ENCODE measurements around the gene MCF2L.

Gene MCF2L

DNA sequence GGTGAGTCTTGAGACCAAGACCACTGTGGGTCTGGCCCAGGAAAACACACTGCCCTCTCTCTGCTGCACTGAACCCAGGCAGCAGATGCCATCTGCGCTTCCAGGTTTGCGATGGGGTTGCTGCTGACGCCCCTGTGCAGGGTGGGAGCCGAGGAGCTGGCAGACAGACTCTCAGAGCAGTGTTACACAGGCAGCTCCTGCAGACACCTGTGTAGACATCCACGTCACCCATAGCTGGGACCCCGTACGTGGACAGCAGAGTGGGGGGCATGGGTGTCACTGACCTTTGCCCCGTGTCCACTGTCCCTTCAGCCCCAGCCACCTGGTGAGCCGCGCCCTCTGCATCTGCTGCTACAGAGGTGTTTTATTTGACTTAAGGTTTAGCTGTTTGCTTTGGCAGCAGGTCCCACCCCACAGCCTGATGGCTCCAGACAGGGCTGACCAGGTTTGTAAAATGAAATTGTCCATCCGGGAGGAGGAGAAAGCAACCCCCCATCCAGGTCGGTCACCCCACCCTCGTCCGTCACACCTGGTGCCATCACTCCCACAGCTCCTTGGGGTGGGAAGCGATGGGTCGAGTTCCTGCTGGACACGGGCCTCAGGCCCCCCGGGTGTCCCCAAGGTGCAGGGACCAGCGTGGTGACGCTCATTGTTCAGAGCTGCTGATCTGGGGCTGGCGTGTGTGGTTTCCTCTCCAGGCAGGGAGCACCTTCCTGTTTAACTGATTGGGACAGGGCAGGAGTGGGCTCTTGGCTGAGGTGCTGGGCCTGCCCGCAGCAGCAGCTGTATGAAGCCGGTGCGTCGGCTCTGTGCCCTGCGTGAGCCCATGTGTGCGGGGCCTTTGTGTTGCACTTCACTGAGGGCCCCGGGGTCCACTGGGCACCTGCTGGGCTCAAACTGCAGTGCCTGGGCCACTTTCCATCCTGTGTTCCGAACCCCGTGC is 28.4 kb downstream of the MCF2L start:
- Histone ChIP-seq H3K9ac (ENCODE audit: low read length) (no peak overlapping the region), H3K9me3 (ENCODE audit: control insufficient read depth, low read depth, low read length) (no peaks in the 10 kb centered on the region), H3K27ac (ENCODE audit: low read length) (no peak overlapping the region), H3K4me3 (ENCODE audit: low read length) (no peak overlapping the region), H3K4me1 (ENCODE audit: control insufficient read depth, low read depth, low read length) (no peaks in the 10 kb centered on the region), H3K36me3 (ENCODE audit: control insufficient read depth, low read depth, low read length) (no peaks in the 10 kb centered on the region), H3K27me3 (ENCODE audit: control insufficient read depth, insufficient read depth, low read length) (no peaks in the 10 kb centered on the region)

DNA sequence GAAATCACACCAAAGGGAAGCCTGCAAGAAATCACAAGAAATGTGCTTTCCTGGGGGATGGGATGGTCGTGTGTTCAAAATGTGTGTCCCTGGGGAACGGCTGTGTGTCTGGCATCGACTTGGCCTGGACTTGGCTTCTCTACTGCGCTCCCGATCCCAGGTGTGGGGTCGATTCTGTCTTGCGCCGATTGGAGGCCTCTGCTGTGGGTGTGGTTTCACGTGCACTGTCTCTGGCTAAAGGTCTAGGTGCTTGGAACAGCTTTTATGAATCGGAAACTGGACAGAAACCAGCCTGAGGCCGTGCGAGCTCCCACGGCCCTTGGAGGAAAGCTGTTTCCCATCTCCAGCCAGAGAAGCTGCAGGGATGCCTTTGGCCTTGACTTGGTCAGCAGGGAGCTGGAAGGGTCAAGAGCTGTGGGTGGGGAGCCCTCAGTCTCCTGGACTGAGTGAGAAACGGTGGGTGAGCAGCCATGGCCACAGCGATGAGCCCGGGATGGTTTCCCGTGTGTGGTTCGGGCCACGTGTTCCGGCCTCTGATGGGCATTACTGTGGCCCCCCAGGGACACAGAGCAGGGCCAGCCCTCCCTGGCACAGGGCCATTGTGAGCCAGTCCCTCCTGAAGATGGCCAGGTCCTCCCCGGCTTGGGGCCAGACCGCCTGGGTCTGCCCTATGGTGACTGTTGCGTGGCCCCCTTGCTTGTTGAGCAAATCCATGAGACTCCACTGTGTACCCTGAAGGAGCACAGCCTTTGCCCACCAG is 29.7 kb downstream of the MCF2L start:
- no peaks in the 10 kb centered on the region for H3K4me1 ChIP-seq (ENCODE audit: control insufficient read depth, low read depth, low read length)

DNA sequence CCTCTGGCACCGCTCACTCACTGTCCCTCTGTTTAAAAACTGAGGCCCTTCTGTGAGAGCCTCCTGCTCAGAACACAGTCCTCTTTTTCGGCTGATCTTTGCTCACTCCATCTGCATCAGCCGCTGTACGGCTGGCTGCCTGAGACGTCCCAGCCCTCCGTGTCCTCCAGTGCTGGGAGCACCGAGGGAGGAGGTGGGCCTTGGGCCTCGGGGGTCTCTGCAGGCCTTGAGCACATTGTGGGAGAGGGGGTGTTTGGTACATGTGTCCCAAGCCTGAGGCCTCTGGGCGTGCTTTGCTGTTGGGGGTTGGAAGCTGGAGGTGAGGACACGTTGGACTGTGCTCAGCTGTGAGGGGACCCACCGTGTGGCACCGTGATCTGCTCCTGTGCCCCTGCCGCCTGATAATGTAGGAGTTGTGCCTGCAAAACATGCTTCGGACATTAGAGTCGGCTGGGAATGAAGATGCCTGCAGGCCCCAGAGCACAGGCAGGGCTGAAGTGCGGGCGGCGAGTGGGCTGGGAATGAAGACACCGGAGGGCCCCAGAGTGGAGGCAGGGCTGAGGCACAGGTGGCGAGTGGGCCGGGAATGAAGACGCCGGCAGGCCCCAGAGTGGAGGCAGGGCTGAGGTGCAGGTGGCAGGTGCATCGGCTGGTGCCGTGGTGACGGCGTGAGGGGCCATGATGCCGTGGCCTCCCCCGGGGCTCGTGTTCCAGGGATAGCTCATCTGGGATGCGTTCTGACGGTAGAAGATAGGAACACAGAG is 30.6 kb downstream of the MCF2L start:
- H3K4me1 ChIP-seq (ENCODE audit: control insufficient read depth, low read depth, low read length), result no peaks in the 10 kb centered on the region
- no peaks in the 10 kb centered on the region for H3K27me3 ChIP-seq (ENCODE audit: control insufficient read depth, insufficient read depth, low read length)
- H3K9me3 ChIP-seq (ENCODE audit: control insufficient read depth, low read depth, low read length), result no peaks in the 10 kb centered on the region
- no peak overlapping the region for H3K9ac ChIP-seq (ENCODE audit: low read length)
- no peak overlapping the region for H3K4me3 ChIP-seq (ENCODE audit: low read length)
- H3K36me3 ChIP-seq (ENCODE audit: control insufficient read depth, low read depth, low read length), result no peaks in the 10 kb centered on the region
- H3K27ac ChIP-seq (ENCODE audit: low read length), result no peak overlapping the region

More for the DNA sequence above, 29.7 kb downstream of the MCF2L start:
- no peaks in the 10 kb centered on the region for H3K9me3 ChIP-seq (ENCODE audit: control insufficient read depth, low read depth, low read length)
- no peak overlapping the region for H3K27ac ChIP-seq (ENCODE audit: low read length)
- H3K9ac ChIP-seq (ENCODE audit: low read length), result no peak overlapping the region
- H3K4me3 ChIP-seq (ENCODE audit: low read length), result no peak overlapping the region
- H3K36me3 ChIP-seq (ENCODE audit: control insufficient read depth, low read depth, low read length), result no peaks in the 10 kb centered on the region
- no peaks in the 10 kb centered on the region for H3K27me3 ChIP-seq (ENCODE audit: control insufficient read depth, insufficient read depth, low read length)

DNA sequence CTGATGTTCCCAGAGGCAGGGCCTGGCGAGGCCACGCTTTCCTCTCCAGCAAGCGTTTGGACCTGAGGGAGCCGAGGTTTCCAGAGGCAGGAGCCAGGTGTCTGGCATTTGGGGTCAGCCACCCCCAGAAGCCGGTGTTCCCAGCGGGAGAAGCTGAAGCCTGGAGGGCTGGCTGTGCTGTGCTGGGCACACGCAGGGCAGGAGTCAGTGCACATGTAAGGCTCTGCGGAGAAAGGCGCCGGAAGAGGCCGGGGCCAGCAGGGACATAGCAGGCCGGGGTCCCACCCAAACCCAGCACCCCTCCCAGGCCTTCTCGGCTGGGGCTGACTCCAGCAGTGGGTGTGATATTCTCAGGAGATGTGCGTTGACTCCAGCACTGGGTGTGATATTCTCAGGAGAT is 31.6 kb downstream of the MCF2L start:
- H3K9me3 ChIP-seq (ENCODE audit: control insufficient read depth, low read depth, low read length), result no peaks in the 10 kb centered on the region
- no peak overlapping the region for H3K4me3 ChIP-seq (ENCODE audit: low read length)
- no peaks in the 10 kb centered on the region for H3K4me1 ChIP-seq (ENCODE audit: control insufficient read depth, low read depth, low read length)
- no peaks in the 10 kb centered on the region for H3K36me3 ChIP-seq (ENCODE audit: control insufficient read depth, low read depth, low read length)
- no peak overlapping the region for H3K9ac ChIP-seq (ENCODE audit: low read length)
- H3K27me3 ChIP-seq (ENCODE audit: control insufficient read depth, insufficient read depth, low read length), result no peaks in the 10 kb centered on the region
- no peak overlapping the region for H3K27ac ChIP-seq (ENCODE audit: low read length)

DNA sequence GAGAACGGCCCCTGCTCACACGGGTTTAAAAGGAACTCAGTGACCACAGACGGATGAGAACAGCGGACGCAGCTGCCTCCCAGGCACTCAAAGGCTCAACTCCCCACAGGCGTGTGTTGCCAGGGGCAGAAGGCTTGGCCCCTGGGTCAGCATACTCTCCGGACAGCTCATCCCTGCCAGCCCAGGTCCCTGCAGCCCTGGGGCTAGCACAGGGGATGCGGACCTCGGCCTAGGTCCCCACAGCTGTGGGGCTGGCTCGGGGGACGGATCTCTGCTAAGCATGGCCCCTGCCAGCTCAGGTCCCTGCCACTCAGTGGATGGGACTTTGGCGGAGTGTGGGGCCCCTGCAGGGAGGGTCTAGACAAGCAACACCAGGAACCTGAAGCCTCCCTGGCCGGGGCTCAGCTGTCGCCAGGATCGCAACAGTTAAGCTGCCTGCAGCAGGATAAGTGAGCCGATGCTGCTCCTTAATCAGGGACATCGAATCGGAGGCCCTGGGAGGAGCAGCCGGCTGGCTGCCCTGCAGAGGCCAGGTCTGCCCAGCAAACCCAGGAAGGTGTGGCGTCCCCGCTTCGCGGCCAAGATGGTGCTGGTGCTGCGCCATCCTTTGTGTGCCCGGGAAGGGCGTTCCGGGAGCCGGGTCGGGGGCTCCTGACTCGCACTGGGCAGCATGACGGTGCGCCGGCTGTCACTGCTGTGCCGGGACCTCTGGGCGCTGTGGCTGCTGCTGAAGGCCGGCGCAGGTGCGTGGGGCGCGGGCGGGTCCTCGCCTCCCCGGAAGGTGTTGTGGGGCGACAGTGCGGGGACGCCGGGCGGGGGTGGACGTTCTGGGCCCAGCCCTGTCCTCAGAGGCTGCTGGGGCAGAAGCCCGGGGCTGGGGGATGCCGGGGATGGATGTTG is 32.5 kb downstream of the MCF2L start:
- H3K4me1 ChIP-seq (ENCODE audit: control insufficient read depth, low read depth, low read length), result no peaks in the 10 kb centered on the region
- H3K9ac ChIP-seq (ENCODE audit: low read length), result no peak overlapping the region
- no peaks in the 10 kb centered on the region for H3K9me3 ChIP-seq (ENCODE audit: control insufficient read depth, low read depth, low read length)
- no peaks in the 10 kb centered on the region for H3K36me3 ChIP-seq (ENCODE audit: control insufficient read depth, low read depth, low read length)
- no peak overlapping the region for H3K4me3 ChIP-seq (ENCODE audit: low read length)
- H3K27ac ChIP-seq (ENCODE audit: low read length), result no peak overlapping the region
- H3K27me3 ChIP-seq (ENCODE audit: control insufficient read depth, insufficient read depth, low read length), result no peaks in the 10 kb centered on the region

DNA sequence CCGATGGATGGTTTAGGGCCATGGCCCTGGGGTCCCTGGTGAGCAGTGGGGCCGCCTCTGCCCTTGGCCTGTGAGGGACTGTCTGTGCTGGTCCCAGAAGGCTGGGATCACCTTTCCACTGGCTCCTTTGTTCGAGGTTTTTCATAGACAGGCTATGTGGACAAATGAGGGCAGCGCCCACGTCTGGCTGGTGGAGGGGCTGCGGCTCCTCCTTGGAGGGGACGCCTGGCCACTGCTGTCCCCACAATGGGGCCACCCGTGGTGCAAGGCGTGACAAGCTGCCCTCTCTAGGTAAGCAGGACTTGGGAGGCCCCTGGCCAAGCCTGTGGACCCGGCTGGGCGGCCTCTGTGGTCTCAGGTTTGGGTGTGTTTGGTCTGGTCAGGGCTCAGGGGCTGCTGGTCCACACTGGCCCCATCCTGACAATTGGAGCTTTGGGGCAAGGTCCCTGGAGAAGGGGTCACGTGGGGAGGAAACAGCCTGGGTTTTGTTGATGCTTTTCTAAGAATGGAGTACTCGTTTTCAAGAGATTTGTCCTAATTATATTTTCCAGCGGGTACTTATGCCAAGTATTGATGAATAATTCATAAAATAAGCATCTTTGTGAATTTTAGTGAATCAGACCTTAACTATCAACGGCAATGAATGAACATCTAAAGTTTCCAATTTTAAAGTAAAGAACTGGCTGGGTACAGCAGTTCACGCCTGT is 33.3 kb downstream of the MCF2L start:
- H3K27ac ChIP-seq (ENCODE audit: low read length), result no peak overlapping the region
- H3K4me3 ChIP-seq (ENCODE audit: low read length), result no peak overlapping the region
- no peak overlapping the region for H3K9ac ChIP-seq (ENCODE audit: low read length)
- H3K4me1 ChIP-seq (ENCODE audit: control insufficient read depth, low read depth, low read length), result no peaks in the 10 kb centered on the region
- H3K9me3 ChIP-seq (ENCODE audit: control insufficient read depth, low read depth, low read length), result no peaks in the 10 kb centered on the region
- H3K27me3 ChIP-seq (ENCODE audit: control insufficient read depth, insufficient read depth, low read length), result no peaks in the 10 kb centered on the region
- no peaks in the 10 kb centered on the region for H3K36me3 ChIP-seq (ENCODE audit: control insufficient read depth, low read depth, low read length)

DNA sequence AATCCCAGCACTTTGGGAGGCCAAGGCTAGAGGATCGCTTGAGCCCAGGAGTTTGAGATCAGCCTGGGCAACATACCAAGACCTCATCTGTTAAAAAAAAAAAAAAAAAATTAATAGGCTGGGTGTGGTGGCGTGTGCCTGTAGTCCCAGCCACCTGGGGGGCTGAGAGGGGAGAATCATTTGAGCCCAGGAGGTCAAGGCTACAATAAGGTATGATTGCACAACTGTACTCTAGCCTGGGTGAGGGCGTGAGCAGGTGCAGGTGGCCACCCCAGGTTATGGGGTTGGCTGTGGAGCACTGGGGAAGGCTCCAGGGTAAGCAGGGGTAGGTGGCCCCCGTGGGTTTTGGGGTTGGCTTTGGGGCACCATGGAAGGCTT is 33.9 kb downstream of the MCF2L start:
- Histone ChIP-seq H3K4me3 (ENCODE audit: low read length) (no peak overlapping the region), H3K27me3 (ENCODE audit: control insufficient read depth, insufficient read depth, low read length) (no peaks in the 10 kb centered on the region), H3K27ac (ENCODE audit: low read length) (no peak overlapping the region), H3K9me3 (ENCODE audit: control insufficient read depth, low read depth, low read length) (no peaks in the 10 kb centered on the region), H3K36me3 (ENCODE audit: control insufficient read depth, low read depth, low read length) (no peaks in the 10 kb centered on the region), H3K4me1 (ENCODE audit: control insufficient read depth, low read depth, low read length) (no peaks in the 10 kb centered on the region), H3K9ac (ENCODE audit: low read length) (no peak overlapping the region)

DNA sequence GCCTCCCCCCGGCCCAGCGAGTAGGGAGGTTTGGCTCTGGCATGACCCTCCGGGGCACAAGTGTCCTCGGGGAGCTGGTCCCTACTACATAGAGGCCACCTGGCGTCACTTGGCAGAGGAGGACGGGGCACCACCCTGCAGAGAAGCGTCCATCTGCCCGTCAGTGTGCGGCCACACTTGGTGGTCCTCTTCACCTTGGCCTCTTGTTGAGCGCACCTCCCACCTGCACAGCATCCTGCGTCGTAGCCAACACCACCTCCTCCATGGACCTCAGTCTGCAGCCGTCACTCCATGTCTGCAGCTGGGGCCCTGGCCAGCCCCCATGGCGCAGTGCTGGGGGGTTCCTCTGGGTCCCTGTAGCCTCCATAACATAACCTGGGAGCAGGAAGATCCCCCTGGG is 35.1 kb downstream of the MCF2L start:
- no peak overlapping the region for H3K4me3 ChIP-seq (ENCODE audit: low read length)
- no peaks in the 10 kb centered on the region for H3K9me3 ChIP-seq (ENCODE audit: control insufficient read depth, low read depth, low read length)
- no peaks in the 10 kb centered on the region for H3K36me3 ChIP-seq (ENCODE audit: control insufficient read depth, low read depth, low read length)
- no peaks in the 10 kb centered on the region for H3K27me3 ChIP-seq (ENCODE audit: control insufficient read depth, insufficient read depth, low read length)
- no peak overlapping the region for H3K27ac ChIP-seq (ENCODE audit: low read length)
- no peak overlapping the region for H3K9ac ChIP-seq (ENCODE audit: low read length)
- H3K4me1 ChIP-seq (ENCODE audit: control insufficient read depth, low read depth, low read length), result no peaks in the 10 kb centered on the region

DNA sequence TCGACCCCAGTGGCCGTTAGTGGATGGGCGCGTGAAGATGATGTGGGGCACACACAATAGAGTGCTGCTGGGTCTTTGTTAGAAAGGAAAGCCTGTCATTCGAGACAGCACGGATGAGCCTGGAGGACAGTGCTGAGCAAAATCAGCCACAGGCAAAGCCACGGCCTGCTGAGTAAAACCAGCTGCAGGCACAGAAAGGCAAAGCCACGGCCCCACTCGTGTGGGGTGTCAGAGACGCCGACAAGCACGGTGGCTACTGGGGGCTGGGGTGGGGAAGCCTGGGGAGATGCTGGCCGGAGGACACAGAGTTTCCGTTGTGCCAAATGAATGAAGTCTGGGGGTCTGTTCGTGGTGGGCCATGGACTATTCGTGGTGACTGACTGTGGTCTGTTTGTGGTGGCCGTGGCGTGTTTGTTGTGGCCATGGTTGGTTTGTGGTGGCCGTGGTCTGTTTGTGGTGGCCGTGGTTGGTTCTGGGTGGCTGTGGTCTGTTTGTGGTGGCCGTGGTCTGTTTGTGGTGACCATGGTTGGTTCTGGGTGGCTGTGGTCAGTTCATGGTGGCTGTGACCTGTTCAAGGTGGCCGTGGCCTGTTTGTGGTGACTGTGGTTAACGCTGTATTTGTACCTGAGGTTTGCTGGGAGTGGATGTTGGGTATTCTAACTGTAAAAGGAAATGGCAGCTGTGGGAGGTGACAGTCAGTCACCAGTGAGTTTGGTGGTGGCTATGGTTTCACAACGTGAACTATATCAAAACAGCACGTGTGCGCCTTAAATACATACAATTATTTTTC is 36.3 kb downstream of the MCF2L start:
- no peaks in the 10 kb centered on the region for H3K4me1 ChIP-seq (ENCODE audit: control insufficient read depth, low read depth, low read length)
- no peak overlapping the region for H3K27ac ChIP-seq (ENCODE audit: low read length)
- no peaks in the 10 kb centered on the region for H3K36me3 ChIP-seq (ENCODE audit: control insufficient read depth, low read depth, low read length)
- no peak overlapping the region for H3K4me3 ChIP-seq (ENCODE audit: low read length)
- H3K27me3 ChIP-seq (ENCODE audit: control insufficient read depth, insufficient read depth, low read length), result no peaks in the 10 kb centered on the region
- H3K9me3 ChIP-seq (ENCODE audit: control insufficient read depth, low read depth, low read length), result no peaks in the 10 kb centered on the region
- no peak overlapping the region for H3K9ac ChIP-seq (ENCODE audit: low read length)

DNA sequence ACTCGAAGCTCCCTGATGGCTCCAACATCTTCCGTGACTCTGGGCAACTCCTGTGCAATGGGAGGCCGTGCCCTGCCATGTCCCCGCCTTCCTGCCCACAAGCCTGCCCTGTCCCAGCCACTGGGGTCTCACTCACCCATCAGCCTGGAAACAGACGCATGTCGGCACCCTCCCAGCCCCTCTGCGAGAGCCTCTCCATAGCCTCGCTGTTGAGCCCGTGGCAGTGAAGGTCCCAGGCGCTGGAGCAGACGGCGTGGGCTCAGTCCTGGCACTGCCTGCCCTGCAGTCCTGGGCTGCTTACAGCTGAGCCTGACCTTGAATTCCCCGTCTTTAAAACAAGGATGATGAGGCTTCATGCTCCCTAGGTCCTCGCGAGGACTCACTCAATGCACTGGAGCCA is 37.0 kb downstream of the MCF2L start:
- Histone ChIP-seq H3K27me3 (ENCODE audit: control insufficient read depth, insufficient read depth, low read length) (no peaks in the 10 kb centered on the region), H3K4me3 (ENCODE audit: low read length) (no peak overlapping the region)

More for the DNA sequence above, 37.0 kb downstream of the MCF2L start:
- no peak overlapping the region for H3K9ac ChIP-seq (ENCODE audit: low read length)
- no peaks in the 10 kb centered on the region for H3K4me1 ChIP-seq (ENCODE audit: control insufficient read depth, low read depth, low read length)
- no peaks in the 10 kb centered on the region for H3K9me3 ChIP-seq (ENCODE audit: control insufficient read depth, low read depth, low read length)
- H3K27ac ChIP-seq (ENCODE audit: low read length), result no peak overlapping the region
- H3K36me3 ChIP-seq (ENCODE audit: control insufficient read depth, low read depth, low read length), result no peaks in the 10 kb centered on the region

Measured in iPS-18a (cell line).